ENCODE measurements around the gene ANGPT4. TPM values are rescaled to one million over a fixed set of nuclear protein-coding genes. Genes with fewer than 3 reads are reported as not detected.

Gene ANGPT4
- total RNA-seq, 4 donors from 2014 or later = 0.04 to 0.15 (median 0.10) TPM; not detected in 1

DNA sequence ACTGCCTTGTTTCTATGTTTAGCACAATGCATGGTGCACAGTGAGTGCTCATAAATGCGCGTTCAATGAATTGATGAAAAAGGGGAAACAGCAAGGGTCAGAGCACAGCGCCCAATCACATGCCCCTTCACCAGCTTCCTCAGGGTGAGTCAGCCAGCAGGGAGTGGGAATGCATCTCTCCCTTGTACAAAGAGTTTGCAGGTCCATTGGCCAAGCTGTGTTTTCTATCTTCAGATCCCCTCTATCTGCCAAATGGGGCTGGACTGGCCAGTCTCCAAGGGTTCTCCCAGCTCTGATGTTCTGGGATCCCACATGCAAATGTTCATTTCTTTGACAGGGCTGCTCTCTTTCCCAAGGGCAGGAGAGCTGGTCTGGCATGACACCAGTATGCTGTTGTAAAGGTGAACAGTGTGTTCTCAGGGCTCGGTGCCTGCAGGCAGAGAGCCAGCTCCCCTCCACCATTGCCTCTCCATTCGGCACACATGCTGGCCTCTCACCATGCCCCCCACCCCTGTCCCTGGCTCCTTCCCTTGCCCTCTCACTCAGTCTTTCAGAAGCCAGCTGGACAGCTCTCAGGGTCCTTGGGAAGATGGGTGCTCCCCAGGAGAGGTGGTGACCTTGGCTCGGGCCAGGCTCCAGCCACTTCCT lies 25.0 kb downstream of the ANGPT4 start:
- Histone ChIP-seq H3K4me1 (peaks cover 8 to 19% of the 10 kb centered on the region in 2 donors), H3K36me3 (no peaks in the 10 kb centered on the region), H3K27me3 (no peaks in the 10 kb centered on the region), H3K9me3 (no peaks in the 10 kb centered on the region), H3K4me3 (no peak overlapping the region), H3K27ac (peak overlapping the region in 1 of 4 donors; percentile 67)
- intact Hi-C loops (cut with DNase I; ENCODE audit: low total_unique reads) (no loop called here), in situ Hi-C loops (cut with MboI; ENCODE audit: low sequenced_read_pairs in 4 of 4) (no loop called here)
- DNase-seq = peak; percentile 60 to 77
- peak; percentile 77 to 86 for ATAC-seq
- TF ChIP-seq, protein P1, sequence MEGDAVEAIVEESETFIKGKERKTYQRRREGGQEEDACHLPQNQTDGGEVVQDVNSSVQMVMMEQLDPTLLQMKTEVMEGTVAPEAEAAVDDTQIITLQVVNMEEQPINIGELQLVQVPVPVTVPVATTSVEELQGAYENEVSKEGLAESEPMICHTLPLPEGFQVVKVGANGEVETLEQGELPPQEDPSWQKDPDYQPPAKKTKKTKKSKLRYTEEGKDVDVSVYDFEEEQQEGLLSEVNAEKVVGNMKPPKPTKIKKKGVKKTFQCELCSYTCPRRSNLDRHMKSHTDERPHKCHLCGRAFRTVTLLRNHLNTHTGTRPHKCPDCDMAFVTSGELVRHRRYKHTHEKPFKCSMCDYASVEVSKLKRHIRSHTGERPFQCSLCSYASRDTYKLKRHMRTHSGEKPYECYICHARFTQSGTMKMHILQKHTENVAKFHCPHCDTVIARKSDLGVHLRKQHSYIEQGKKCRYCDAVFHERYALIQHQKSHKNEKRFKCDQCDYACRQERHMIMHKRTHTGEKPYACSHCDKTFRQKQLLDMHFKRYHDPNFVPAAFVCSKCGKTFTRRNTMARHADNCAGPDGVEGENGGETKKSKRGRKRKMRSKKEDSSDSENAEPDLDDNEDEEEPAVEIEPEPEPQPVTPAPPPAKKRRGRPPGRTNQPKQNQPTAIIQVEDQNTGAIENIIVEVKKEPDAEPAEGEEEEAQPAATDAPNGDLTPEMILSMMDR (IDR thresholded peaks at IDR 0.05 in 4 of 5, conservative IDR thresholded peaks at IDR 0.05 in 1 of 5) = no peak
- TF ChIP-seq POLR2A (IDR thresholded peaks at IDR 0.05) = no peak

DNA sequence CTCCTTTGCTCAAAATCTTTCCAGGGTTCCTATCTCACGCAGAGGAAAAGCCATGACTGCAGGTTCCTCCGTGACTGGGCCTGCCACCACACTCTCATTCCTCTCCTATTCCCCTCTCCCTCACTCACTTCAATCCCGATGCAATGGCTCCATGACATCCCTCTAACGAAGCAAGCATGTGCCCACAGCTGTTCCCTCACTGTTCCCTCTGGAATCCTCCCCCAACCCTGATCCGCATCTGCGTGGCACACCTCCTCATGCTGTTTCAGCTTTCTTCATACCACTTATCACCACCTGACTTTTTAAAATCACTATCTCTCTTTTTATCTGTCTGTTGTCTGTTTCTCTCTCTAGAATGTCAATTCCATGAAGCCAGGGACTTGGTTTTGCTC lies 25.5 kb downstream of the ANGPT4 start:
- Histone ChIP-seq H3K4me1 (peaks cover 8 to 19% of the 10 kb centered on the region in 2 donors), H3K27ac (peak overlapping the region in 1 of 4 donors; percentile 67), H3K9me3 (no peaks in the 10 kb centered on the region), H3K4me3 (no peak overlapping the region), H3K27me3 (no peaks in the 10 kb centered on the region), H3K36me3 (no peaks in the 10 kb centered on the region)
- in situ Hi-C loops (cut with MboI; ENCODE audit: low sequenced_read_pairs in 4 of 4) = no loop called here
- intact Hi-C loops (cut with DNase I; ENCODE audit: low total_unique reads) = no loop called here
- DNase-seq = no peak
- TF ChIP-seq, protein P1 (IDR thresholded peaks at IDR 0.05 in 4 of 5, conservative IDR thresholded peaks at IDR 0.05 in 1 of 5) = no peak
- no peak for TF ChIP-seq POLR2A (IDR thresholded peaks at IDR 0.05)
- no peak for ATAC-seq

DNA sequence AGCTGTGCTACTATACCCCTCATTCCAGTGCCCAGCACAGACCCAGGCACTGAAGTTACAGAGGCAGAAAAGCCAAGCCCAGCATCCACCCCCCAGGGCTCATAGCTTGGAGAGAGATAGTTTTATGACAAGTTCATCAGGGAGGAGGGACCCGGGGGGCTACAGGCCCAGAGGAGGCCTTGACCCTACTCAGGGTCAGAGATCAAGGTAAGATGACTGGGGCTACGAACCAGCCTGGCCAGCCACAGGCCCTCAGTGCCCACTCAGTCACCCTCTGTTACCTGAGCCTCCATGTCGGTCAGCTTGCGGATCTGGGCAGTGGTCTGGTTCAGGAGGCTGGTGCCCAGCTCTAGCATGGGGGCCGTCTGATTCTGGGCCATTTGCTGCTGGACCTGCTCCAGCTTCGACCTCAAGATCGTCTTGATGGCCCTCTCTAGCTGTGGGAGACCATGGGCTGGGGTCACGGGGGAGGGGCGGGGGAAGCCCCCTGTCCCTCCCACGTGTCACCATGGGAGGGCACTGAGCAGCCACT lies 26.1 kb downstream of the ANGPT4 start:
- no peaks in the 10 kb centered on the region for H3K27me3 ChIP-seq
- intact Hi-C loops (cut with DNase I; ENCODE audit: low total_unique reads) (no loop called here), in situ Hi-C loops (cut with MboI; ENCODE audit: low sequenced_read_pairs in 4 of 4) (no loop called here)
- H3K4me3 ChIP-seq = no peak overlapping the region
- H3K36me3 ChIP-seq = no peaks in the 10 kb centered on the region
- TF ChIP-seq, protein P1 (IDR thresholded peaks at IDR 0.05 in 4 of 5, conservative IDR thresholded peaks at IDR 0.05 in 1 of 5) = no peak
- no peak for TF ChIP-seq POLR2A (IDR thresholded peaks at IDR 0.05)
- DNase-seq (no peak), ATAC-seq (no peak)
- no peaks in the 10 kb centered on the region for H3K9me3 ChIP-seq
- H3K27ac ChIP-seq = no peak overlapping the region
- H3K4me1 ChIP-seq = peaks cover 8 to 19% of the 10 kb centered on the region in 2 donors

DNA sequence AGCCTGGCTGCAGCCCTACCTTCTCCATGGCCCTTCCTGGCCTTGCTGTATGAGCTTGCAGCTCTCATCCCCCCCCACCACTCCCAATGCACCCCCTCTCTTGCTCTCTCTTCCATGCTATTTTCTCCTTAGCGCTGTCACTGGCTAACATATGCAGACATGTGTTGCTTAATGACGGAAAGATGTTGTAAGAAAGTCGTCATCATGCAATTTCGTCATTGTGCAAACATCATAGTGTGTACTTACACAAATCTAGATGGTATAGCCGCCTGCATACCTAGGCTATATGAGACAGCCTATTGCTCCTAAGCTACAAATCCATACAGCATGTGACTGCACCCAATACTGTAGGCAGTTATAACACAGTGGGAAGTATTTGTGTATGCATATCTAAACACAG lies 27.0 kb downstream of the ANGPT4 start:
- Histone ChIP-seq H3K4me1 (peaks cover 8 to 19% of the 10 kb centered on the region in 2 donors), H3K9me3 (no peaks in the 10 kb centered on the region), H3K36me3 (no peaks in the 10 kb centered on the region), H3K27me3 (peaks cover 0 to 4% (median 2%) of the 10 kb centered on the region in 3 donors), H3K27ac (no peak overlapping the region), H3K4me3 (no peak overlapping the region)
- TF ChIP-seq, protein P1 (IDR thresholded peaks at IDR 0.05 in 4 of 5, conservative IDR thresholded peaks at IDR 0.05 in 1 of 5) = no peak
- no peak for TF ChIP-seq POLR2A (IDR thresholded peaks at IDR 0.05)
- intact Hi-C loops (cut with DNase I; ENCODE audit: low total_unique reads) (no loop called here), in situ Hi-C loops (cut with MboI; ENCODE audit: low sequenced_read_pairs in 4 of 4) (no loop called here)
- ATAC-seq (no peak), DNase-seq (no peak)

Data from gastrocnemius medialis (tissue), 4 donors.